ENCODE data around the gene JAK2.

DNA sequence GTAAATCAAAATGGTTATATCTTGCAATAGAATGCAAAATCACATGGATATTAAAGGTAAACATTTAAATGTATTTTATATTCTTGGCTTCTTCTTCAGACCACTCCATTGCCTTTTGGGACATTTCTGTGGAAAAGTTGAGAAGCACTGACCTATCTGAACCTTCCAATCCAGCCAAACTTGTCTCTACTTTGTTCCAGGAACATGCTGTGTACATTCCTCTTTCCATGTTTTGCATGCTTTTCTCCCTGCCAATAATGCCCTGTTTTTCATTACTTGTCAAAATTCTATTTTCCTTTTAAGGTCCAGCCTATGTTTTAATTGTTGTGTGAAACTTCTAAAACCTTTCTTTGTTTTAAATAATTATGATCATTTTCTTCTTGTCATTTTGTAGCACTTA lies 28.3 kb downstream of the JAK2 start:
- TF ChIP-seq, protein P1, sequence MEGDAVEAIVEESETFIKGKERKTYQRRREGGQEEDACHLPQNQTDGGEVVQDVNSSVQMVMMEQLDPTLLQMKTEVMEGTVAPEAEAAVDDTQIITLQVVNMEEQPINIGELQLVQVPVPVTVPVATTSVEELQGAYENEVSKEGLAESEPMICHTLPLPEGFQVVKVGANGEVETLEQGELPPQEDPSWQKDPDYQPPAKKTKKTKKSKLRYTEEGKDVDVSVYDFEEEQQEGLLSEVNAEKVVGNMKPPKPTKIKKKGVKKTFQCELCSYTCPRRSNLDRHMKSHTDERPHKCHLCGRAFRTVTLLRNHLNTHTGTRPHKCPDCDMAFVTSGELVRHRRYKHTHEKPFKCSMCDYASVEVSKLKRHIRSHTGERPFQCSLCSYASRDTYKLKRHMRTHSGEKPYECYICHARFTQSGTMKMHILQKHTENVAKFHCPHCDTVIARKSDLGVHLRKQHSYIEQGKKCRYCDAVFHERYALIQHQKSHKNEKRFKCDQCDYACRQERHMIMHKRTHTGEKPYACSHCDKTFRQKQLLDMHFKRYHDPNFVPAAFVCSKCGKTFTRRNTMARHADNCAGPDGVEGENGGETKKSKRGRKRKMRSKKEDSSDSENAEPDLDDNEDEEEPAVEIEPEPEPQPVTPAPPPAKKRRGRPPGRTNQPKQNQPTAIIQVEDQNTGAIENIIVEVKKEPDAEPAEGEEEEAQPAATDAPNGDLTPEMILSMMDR (IDR thresholded peaks at IDR 0.05) = no peak
- no peak for TF ChIP-seq ZFX (IDR thresholded peaks at IDR 0.05; ENCODE audit: borderline replicate concordance)

All from 22Rv1 (cell line).